ENCODE measurements around the gene ANKRD39. TPM values are rescaled to one million over a fixed set of nuclear protein-coding genes. Genes with fewer than 3 reads are reported as not detected.
A peak's percentile ranks its signal among the peaks of the same experiment; 100 is the strongest.

The ANKRD39 gene
- total RNA-seq, 1 experiment from 2014 or later: 29.4 TPM

- Histone ChIP-seq H3F3A (ENCODE audit: low read length, unreplicated experiment) (no peaks in the 10 kb centered on the region), H3K36me3 (ENCODE audit: low read depth, low read length) (peaks cover 14% of the 10 kb centered on the region; the same call in 1 of the 2 replicates), H4K20me1 (ENCODE audit: low read length) (no peaks in the 10 kb centered on the region), H3K9me3 (ENCODE audit: low read length) (no peaks in the 10 kb centered on the region), H3K4me1 (ENCODE audit: insufficient read depth, low read length) (peaks cover 37% of the 10 kb centered on the region), H3K4me3 (ENCODE audit: low read length) (peak overlapping the region; percentile 97), H3K9ac (ENCODE audit: low read length) (peak overlapping the region; percentile 91), H3K27ac (ENCODE audit: low read length) (peak overlapping the region; percentile 38; the same call in 1 of the 2 replicates), H3K27me3 (ENCODE audit: low read length) (no peaks in the 10 kb centered on the region), H2AFZ (ENCODE audit: low read length) (peak overlapping the region; percentile 98; the same call in 1 of the 2 replicates), H3K79me2 (ENCODE audit: low read length) (peaks cover 35% of the 10 kb centered on the region), H3K4me2 (ENCODE audit: low read length) (peak overlapping the region; percentile 98), H3K9me2 (replicated peaks; ENCODE audit: low read length) (no peaks in the 10 kb centered on the region)
- POLR2A ChIA-PET (ENCODE audit: unreplicated experiment): no interaction called here
- CTCF ChIA-PET: interaction anchor here (1.7 kb wide), 1 partner anchor 11 kb away, joined by 18 read pairs; the partner anchor contains the start of gene ANKRD39
- ATAC-seq (peak; percentile 43), DNase-seq (peak; percentile 63)
- TF ChIP-seq EZH2phosphoT487 (IDR thresholded peaks at IDR 0.05; ENCODE audit: borderline replicate concordance, low read length): no peak
- peak; percentile 12 for TF ChIP-seq CTCF (conservative IDR thresholded peaks at IDR 0.05; ENCODE audit: low read depth, low read length)
- BruUV-seq (replicated peaks): no TSS peak
- intact Hi-C loops (cut with micrococcal nuclease): loop anchor here (5.0 kb wide), 1 partner anchor 243 kb away; the partner anchor contains the start of gene ANKRD36
These were observed 11.5 kb upstream of the ANKRD39 start for GRCh38 chr2:96869281-96869821.

GRCh38 chr2:96868555-96869280 lies 10.9 kb upstream of the ANKRD39 start:
- H2AFZ ChIP-seq (ENCODE audit: low read length): peak overlapping the region; percentile 98

More at GRCh38 chr2:96868555-96869280, 10.9 kb upstream of the ANKRD39 start:
- no peaks in the 10 kb centered on the region for H3K9me2 ChIP-seq (replicated peaks; ENCODE audit: low read length)
- peaks cover 35% of the 10 kb centered on the region for H3K79me2 ChIP-seq (ENCODE audit: low read length)
- H3K9ac ChIP-seq (ENCODE audit: low read length): peak overlapping the region; percentile 91
- peaks cover 20% of the 10 kb centered on the region; the same call in 1 of the 2 replicates for H3K36me3 ChIP-seq (ENCODE audit: low read depth, low read length)
- no peaks in the 10 kb centered on the region for H3K9me3 ChIP-seq (ENCODE audit: low read length)
- peak overlapping the region; percentile 97 for H3K4me3 ChIP-seq (ENCODE audit: low read length)
- POLR2A ChIA-PET (ENCODE audit: unreplicated experiment): no interaction called here
- peak overlapping the region; percentile 38 for H3K27ac ChIP-seq (ENCODE audit: low read length)
- CTCF ChIA-PET: interaction anchor here (0.6 to 1.7 kb wide), 6 partner anchors 11 to 1524 kb away, joined by 3 to 18 read pairs (median 4); partner anchors contain the start of gene ANKRD39
- H4K20me1 ChIP-seq (ENCODE audit: low read length): no peaks in the 10 kb centered on the region
- intact Hi-C loops (cut with micrococcal nuclease): loop anchor here (5.0 kb wide), 1 partner anchor 244 kb away; the partner anchor contains the start of gene ANKRD36
- DNase-seq: peak; percentile 84
- ATAC-seq: peak; percentile 78
- no peaks in the 10 kb centered on the region for H3F3A ChIP-seq (ENCODE audit: low read length, unreplicated experiment)
- no TSS peak for BruUV-seq (replicated peaks)
- peaks cover 30% of the 10 kb centered on the region for H3K4me1 ChIP-seq (ENCODE audit: insufficient read depth, low read length)
- peak overlapping the region; percentile 98 for H3K4me2 ChIP-seq (ENCODE audit: low read length)
- no peak for TF ChIP-seq EZH2 (IDR thresholded peaks at IDR 0.05; ENCODE audit: low read length, unreplicated experiment)
- TF ChIP-seq EZH2phosphoT487 (IDR thresholded peaks at IDR 0.05; ENCODE audit: borderline replicate concordance, low read length): no peak
- peak; percentile 74 for TF ChIP-seq CTCF (conservative IDR thresholded peaks at IDR 0.05; ENCODE audit: low read depth, low read length)
- H3K27me3 ChIP-seq (ENCODE audit: low read length): no peaks in the 10 kb centered on the region

All from PC-3 (cell line).